HCT116 (cell line): ENCODE results near the gene BOLA3. TPM values are rescaled to one million over a fixed set of nuclear protein-coding genes. Genes with fewer than 3 reads are reported as not detected.

Experiments
- ATAC-seq: fragments of 200-7000 bp; cut with Tn5 transposase; 2 replicates; pipeline ENCODE4 v1.9.1; 2020; ENCODE audit warnings: mild to moderate bottlenecking, moderate library complexity
- BruUV-seq: library from RNA; stranded (reverse); fragments of 400-500 nt; replicated peaks from 2 replicates; lab custom pipeline; 2021; lab: Mats Ljungman, UMichigan
- CTCF ChIA-PET: fragments of 300-600 bp; sonication (Branson Sonifier 250); formaldehyde crosslinking; loops from one replicate; lab custom pipeline; 2021; ENCODE audit warnings: antibody characterized with exemption; lab: Charles Lee
- POLR2A ChIA-PET: fragments of 300-600, 350-600 bp; sonication (Branson Sonifier 250); formaldehyde crosslinking; loops from one replicate; lab custom pipeline; 2021; ENCODE audit warnings: antibody characterized with exemption; lab: Charles Lee
- RAD21 ChIA-PET, 2 experiments: fragments of 300-600 bp; sonication (Branson Sonifier 250); formaldehyde crosslinking; loops; one replicate each; lab custom pipeline; 2023; ENCODE audit warnings: low total read pairs in 2 of 2; ENCODE audit not compliant: uncharacterized antibody in 2 of 2, unreplicated experiment in 2 of 2, low non-redundant PET in 1 of 2; lab: Charles Lee
- DNase-seq: peaks from one replicate; pipeline ENCODE4 v3.0.0-alpha.2; 2010; ENCODE audit warnings: low read depth, low spot score
- H2AFZ ChIP-seq: fragments of 200-600 bp; shearing (Covaris generic), sonication (generic); 2 replicates; pipeline ENCODE4 v1.6.1; 2017; ENCODE audit warnings: low read depth, mixed run types, mixed read lengths, antibody characterized with exemption, low read length; ENCODE audit not compliant: poor library complexity, severe bottlenecking
- H3K27ac ChIP-seq: 2 replicates; pipeline ENCODE4 v1.5.1; 2012; ENCODE audit warnings: low read depth, low read length
- H3K27me3 ChIP-seq: fragments of 200-600 bp; sonication (generic); 2 replicates; pipeline ENCODE4 v1.6.1; 2016; ENCODE audit warnings: mixed run types, low read length, mixed read lengths; ENCODE audit not compliant: insufficient read depth
- H3K36me3 ChIP-seq, 2 experiments: fragments of 200-500 bp in 1 of 2; fragments of 200-600 bp in 1 of 2; sonication (Bioruptor generic) in 1 of 2; sonication (generic) in 1 of 2; 2 replicates each; pipeline versions ENCODE4 v1.5.1 to v1.6.1; 2014 to 2016; ENCODE audit warnings: low read length in 2 of 2, inconsistent platforms in 1 of 2, mixed read lengths in 1 of 2, mixed run types in 1 of 2; ENCODE audit not compliant: insufficient read depth in 2 of 2, control insufficient read depth in 1 of 2
- H3K4me1 ChIP-seq, 2 experiments: fragments of 200-600 bp in 1 of 2; sonication (generic) in 1 of 2; 2 replicates each; pipeline versions ENCODE4 v1.5.1 to v1.6.1; 2012 to 2017; ENCODE audit warnings: low read length in 2 of 2, inconsistent platforms in 1 of 2, mild to moderate bottlenecking in 1 of 2, mixed read lengths in 1 of 2, mixed run types in 1 of 2, moderate library complexity in 1 of 2; ENCODE audit not compliant: insufficient read depth in 2 of 2, control insufficient read depth in 1 of 2
- H3K4me2 ChIP-seq: fragments of 200-600 bp; sonication (generic); 2 replicates; pipeline ENCODE4 v1.6.1; 2017; ENCODE audit warnings: mixed run types, low read length, mixed read lengths
- H3K4me3 ChIP-seq, 2 experiments: fragments of 200-600 bp in 1 of 2; sonication (generic) in 1 of 2; replicated peaks in 1 of 2; 2 replicates each; pipeline ENCODE4 v1.5.1; 2011 to 2016; ENCODE audit warnings: low read length in 2 of 2, control low read depth in 1 of 2, low read depth in 1 of 2, mild to moderate bottlenecking in 1 of 2, mixed read lengths in 1 of 2, mixed run types in 1 of 2
- H3K79me2 ChIP-seq: fragments of 200-600 bp; sonication (generic); 2 replicates; pipeline ENCODE4 v1.6.1; 2017; ENCODE audit warnings: mild to moderate bottlenecking, mixed run types, low read length, moderate library complexity, mixed read lengths; ENCODE audit not compliant: insufficient read depth
- H3K9ac ChIP-seq: fragments of 200-600 bp; sonication (generic); 2 replicates; pipeline ENCODE4 v1.6.1; 2016; ENCODE audit warnings: low read length, mixed read lengths
- H3K9me2 ChIP-seq: fragments of 200-600 bp; sonication (generic), shearing (Covaris generic); 2 replicates; pipeline ENCODE4 v1.6.1; 2017; ENCODE audit warnings: mixed run types, mild to moderate bottlenecking, moderate library complexity; ENCODE audit not compliant: insufficient read depth
- H3K9me3 ChIP-seq, 2 experiments: fragments of 200-500 bp in 1 of 2; fragments of 200-600 bp in 1 of 2; sonication (Bioruptor generic) in 1 of 2; sonication (generic) in 1 of 2; 2 replicates each; pipeline ENCODE4 v1.6.1; 2014 to 2017; ENCODE audit warnings: low read length in 2 of 2, mixed read lengths in 2 of 2, inconsistent platforms in 1 of 2, low read depth in 1 of 2, mild to moderate bottlenecking in 1 of 2, mixed run types in 1 of 2, moderate library complexity in 1 of 2; ENCODE audit not compliant: control insufficient read depth in 1 of 2, insufficient read depth in 1 of 2
- H4K20me1 ChIP-seq: fragments of 200-600 bp; sonication (generic), shearing (Covaris generic); 2 replicates; pipeline ENCODE4 v1.6.1; 2017; ENCODE audit warnings: mixed run types, mild to moderate bottlenecking, moderate library complexity; ENCODE audit not compliant: insufficient read depth
- CBX3 ChIP-seq: IDR thresholded peaks from 2 replicates; pipeline ENCODE4 v1.6.1; 2012; ENCODE audit warnings: low read depth
- CEBPB ChIP-seq: IDR thresholded peaks from 2 replicates; pipeline ENCODE4 v1.6.1; 2012; ENCODE audit warnings: low read depth
- EGR1 ChIP-seq: IDR thresholded peaks from 2 replicates; pipeline ENCODE4 v1.6.1; 2012; ENCODE audit warnings: low read depth
- ELF1 ChIP-seq: IDR thresholded peaks from 2 replicates; pipeline ENCODE4 v1.6.1; 2012; ENCODE audit warnings: low read depth, borderline replicate concordance
- JUND ChIP-seq: IDR thresholded peaks from 2 replicates; pipeline ENCODE4 v1.6.1; 2012
- POLR2A ChIP-seq: IDR thresholded peaks from 2 replicates; pipeline ENCODE4 v1.7.0; 2011; ENCODE audit warnings: borderline replicate concordance; ENCODE audit not compliant: insufficient read depth, insufficient read length; ENCODE audit errors: extremely low read depth
- POLR2AphosphoS5 ChIP-seq: IDR thresholded peaks from 2 replicates; pipeline ENCODE4 v1.6.1; 2011; ENCODE audit warnings: mild to moderate bottlenecking, low read depth, low read length, moderate library complexity
- RAD21 ChIP-seq: IDR thresholded peaks from 2 replicates; pipeline ENCODE4 v1.6.1; 2012; ENCODE audit warnings: low read depth, mild to moderate bottlenecking
- SP1 ChIP-seq: IDR thresholded peaks from 2 replicates; pipeline ENCODE4 v1.6.1; 2012; ENCODE audit warnings: low read depth
- TCF7L2 ChIP-seq: IDR thresholded peaks from 2 replicates; pipeline ENCODE4 v1.7.0; 2011; ENCODE audit warnings: borderline replicate concordance, inconsistent platforms; ENCODE audit not compliant: insufficient read depth, insufficient read length; ENCODE audit errors: extremely low read depth
- YY1 ChIP-seq: IDR thresholded peaks from 2 replicates; pipeline ENCODE4 v1.6.1; 2011; ENCODE audit warnings: low read length, low read depth, moderate library complexity, mild to moderate bottlenecking; ENCODE audit not compliant: insufficient replicate concordance; ENCODE audit errors: extremely low read depth
- ZFX ChIP-seq: fragments of 450-650 bp; IDR thresholded peaks from 2 replicates; pipeline ENCODE4 v1.6.1; 2017
- intact Hi-C: fragments of 100-400 bp; cut with micrococcal nuclease; formaldehyde crosslinking; loops from 2 replicates; pipeline ENCODE4 v1.10.0; 2022
- total RNA-seq: library from RNA; stranded (reverse); gene quantifications from one replicate; pipeline ENCODE4 v1.2.1, GENCODE V29; 2021; ENCODE audit not compliant: unreplicated experiment
- TF ChIP-seq, protein P1 (sequence below): IDR thresholded peaks from 2 replicates; pipeline ENCODE4 v1.6.1; 2012
- TF ChIP-seq, protein P2 (sequence below): IDR thresholded peaks from 2 replicates; pipeline ENCODE4 v1.6.1; 2012; ENCODE audit warnings: low read depth
- TF ChIP-seq, protein P3 (sequence below), 3 experiments: fragments of 200-600 bp in 1 of 3; sonication (generic) in 1 of 3; IDR thresholded peaks in 2 of 3; conservative IDR thresholded peaks in 1 of 3; 2 replicates each; pipeline ENCODE4 v1.5.1; 2012 to 2017; ENCODE audit warnings: low read depth in 2 of 3, low read length in 2 of 3, antibody characterized with exemption in 1 of 3, borderline replicate concordance in 1 of 3, control low read depth in 1 of 3, mild to moderate bottlenecking in 1 of 3, mixed read lengths in 1 of 3, mixed run types in 1 of 3, moderate library complexity in 1 of 3; ENCODE audit not compliant: insufficient read depth in 1 of 3
- TF ChIP-seq, protein P4 (sequence below): IDR thresholded peaks from 2 replicates; pipeline ENCODE4 v1.6.1; 2012
- TF ChIP-seq, protein P5 (sequence below): IDR thresholded peaks from 2 replicates; pipeline ENCODE4 v1.6.1; 2011; ENCODE audit warnings: mild to moderate bottlenecking, low read length, moderate library complexity; ENCODE audit not compliant: insufficient replicate concordance; ENCODE audit errors: extremely low read depth

Gene BOLA3
- total RNA-seq, 1 experiment from 2014 or later, result 62.9 TPM

DNA sequence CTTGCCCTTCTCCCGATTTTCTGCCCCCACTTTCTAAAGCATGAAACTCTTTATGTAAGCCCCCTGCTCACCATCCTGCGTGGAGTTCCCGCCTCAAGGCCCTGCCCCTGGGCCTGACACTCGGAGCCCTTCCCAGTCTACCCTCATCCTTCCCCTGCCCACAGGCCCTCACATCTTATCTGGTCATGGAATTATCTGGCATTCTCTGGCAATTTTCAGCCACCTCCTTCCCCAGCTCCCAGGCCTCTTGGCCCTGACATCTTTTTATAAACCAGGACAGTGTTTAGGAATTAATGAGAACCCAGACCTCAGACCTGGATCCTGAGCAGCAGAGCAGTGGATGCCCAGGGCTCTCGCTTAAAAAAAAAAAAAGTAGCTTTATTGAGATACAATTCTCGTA lies 61.7 kb downstream of the BOLA3 start:
- TF ChIP-seq POLR2A (no peak), JUND (no peak), RAD21 (no peak), CBX3 (no peak), CEBPB (no peak), TCF7L2 (no peak), ZFX (no peak), EGR1 (no peak), ELF1 (no peak), SP1 (no peak), POLR2AphosphoS5 (no peak), YY1 (no peak)
- TF ChIP-seq, protein P1, sequence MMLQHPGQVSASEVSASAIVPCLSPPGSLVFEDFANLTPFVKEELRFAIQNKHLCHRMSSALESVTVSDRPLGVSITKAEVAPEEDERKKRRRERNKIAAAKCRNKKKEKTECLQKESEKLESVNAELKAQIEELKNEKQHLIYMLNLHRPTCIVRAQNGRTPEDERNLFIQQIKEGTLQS, result no peak
- TF ChIP-seq, protein P2, sequence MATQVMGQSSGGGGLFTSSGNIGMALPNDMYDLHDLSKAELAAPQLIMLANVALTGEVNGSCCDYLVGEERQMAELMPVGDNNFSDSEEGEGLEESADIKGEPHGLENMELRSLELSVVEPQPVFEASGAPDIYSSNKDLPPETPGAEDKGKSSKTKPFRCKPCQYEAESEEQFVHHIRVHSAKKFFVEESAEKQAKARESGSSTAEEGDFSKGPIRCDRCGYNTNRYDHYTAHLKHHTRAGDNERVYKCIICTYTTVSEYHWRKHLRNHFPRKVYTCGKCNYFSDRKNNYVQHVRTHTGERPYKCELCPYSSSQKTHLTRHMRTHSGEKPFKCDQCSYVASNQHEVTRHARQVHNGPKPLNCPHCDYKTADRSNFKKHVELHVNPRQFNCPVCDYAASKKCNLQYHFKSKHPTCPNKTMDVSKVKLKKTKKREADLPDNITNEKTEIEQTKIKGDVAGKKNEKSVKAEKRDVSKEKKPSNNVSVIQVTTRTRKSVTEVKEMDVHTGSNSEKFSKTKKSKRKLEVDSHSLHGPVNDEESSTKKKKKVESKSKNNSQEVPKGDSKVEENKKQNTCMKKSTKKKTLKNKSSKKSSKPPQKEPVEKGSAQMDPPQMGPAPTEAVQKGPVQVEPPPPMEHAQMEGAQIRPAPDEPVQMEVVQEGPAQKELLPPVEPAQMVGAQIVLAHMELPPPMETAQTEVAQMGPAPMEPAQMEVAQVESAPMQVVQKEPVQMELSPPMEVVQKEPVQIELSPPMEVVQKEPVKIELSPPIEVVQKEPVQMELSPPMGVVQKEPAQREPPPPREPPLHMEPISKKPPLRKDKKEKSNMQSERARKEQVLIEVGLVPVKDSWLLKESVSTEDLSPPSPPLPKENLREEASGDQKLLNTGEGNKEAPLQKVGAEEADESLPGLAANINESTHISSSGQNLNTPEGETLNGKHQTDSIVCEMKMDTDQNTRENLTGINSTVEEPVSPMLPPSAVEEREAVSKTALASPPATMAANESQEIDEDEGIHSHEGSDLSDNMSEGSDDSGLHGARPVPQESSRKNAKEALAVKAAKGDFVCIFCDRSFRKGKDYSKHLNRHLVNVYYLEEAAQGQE, result no peak
- TF ChIP-seq, protein P3, sequence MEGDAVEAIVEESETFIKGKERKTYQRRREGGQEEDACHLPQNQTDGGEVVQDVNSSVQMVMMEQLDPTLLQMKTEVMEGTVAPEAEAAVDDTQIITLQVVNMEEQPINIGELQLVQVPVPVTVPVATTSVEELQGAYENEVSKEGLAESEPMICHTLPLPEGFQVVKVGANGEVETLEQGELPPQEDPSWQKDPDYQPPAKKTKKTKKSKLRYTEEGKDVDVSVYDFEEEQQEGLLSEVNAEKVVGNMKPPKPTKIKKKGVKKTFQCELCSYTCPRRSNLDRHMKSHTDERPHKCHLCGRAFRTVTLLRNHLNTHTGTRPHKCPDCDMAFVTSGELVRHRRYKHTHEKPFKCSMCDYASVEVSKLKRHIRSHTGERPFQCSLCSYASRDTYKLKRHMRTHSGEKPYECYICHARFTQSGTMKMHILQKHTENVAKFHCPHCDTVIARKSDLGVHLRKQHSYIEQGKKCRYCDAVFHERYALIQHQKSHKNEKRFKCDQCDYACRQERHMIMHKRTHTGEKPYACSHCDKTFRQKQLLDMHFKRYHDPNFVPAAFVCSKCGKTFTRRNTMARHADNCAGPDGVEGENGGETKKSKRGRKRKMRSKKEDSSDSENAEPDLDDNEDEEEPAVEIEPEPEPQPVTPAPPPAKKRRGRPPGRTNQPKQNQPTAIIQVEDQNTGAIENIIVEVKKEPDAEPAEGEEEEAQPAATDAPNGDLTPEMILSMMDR (IDR thresholded peaks at IDR 0.05 in 2 of 3, conservative IDR thresholded peaks at IDR 0.05 in 1 of 3; ENCODE audit: borderline replicate concordance in 1 of 3, insufficient read depth in 1 of 3, low read depth in 2 of 3, low read length in 2 of 3), result no peak
- TF ChIP-seq, protein P4, sequence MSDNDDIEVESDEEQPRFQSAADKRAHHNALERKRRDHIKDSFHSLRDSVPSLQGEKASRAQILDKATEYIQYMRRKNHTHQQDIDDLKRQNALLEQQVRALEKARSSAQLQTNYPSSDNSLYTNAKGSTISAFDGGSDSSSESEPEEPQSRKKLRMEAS, result no peak
- TF ChIP-seq, protein P5, sequence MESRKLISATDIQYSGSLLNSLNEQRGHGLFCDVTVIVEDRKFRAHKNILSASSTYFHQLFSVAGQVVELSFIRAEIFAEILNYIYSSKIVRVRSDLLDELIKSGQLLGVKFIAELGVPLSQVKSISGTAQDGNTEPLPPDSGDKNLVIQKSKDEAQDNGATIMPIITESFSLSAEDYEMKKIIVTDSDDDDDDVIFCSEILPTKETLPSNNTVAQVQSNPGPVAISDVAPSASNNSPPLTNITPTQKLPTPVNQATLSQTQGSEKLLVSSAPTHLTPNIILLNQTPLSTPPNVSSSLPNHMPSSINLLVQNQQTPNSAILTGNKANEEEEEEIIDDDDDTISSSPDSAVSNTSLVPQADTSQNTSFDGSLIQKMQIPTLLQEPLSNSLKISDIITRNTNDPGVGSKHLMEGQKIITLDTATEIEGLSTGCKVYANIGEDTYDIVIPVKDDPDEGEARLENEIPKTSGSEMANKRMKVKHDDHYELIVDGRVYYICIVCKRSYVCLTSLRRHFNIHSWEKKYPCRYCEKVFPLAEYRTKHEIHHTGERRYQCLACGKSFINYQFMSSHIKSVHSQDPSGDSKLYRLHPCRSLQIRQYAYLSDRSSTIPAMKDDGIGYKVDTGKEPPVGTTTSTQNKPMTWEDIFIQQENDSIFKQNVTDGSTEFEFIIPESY, result no peak
- TF ChIP-seq, all 23 proteins: peak for 0
- POLR2A ChIA-PET, result no interaction called here
- H3K36me3 ChIP-seq, result peaks cover 5 to 18% of the 10 kb centered on the region in 2 experiments; a peak in 3 of 4 replicates
- H3K9me2 ChIP-seq, result no peaks in the 10 kb centered on the region
- no TSS peak for BruUV-seq
- no peaks in the 10 kb centered on the region; the same call in 1 of the 2 replicates for H3K79me2 ChIP-seq
- DNase-seq (no peak), ATAC-seq (no peak)
- no peaks in the 10 kb centered on the region for H4K20me1 ChIP-seq
- H3K4me3 ChIP-seq, result no peak overlapping the region
- H3K27ac ChIP-seq, result no peak overlapping the region
- H2AFZ ChIP-seq, result no peak overlapping the region
- H3K4me1 ChIP-seq, result no peaks in the 10 kb centered on the region
- no peaks in the 10 kb centered on the region for H3K9me3 ChIP-seq
- intact Hi-C loops, result no loop called here
- H3K9ac ChIP-seq, result no peak overlapping the region
- no peak overlapping the region for H3K4me2 ChIP-seq
- RAD21 ChIA-PET, result no interaction called here
- H3K27me3 ChIP-seq, result no peaks in the 10 kb centered on the region
- CTCF ChIA-PET, result no interaction called here
